GM12892 (cell line): ENCODE measurements around the gene KLHL11.

Experiments
- POLR2A ChIP-seq: IDR thresholded peaks from 2 replicates; pipeline ENCODE4 v1.6.1; 2011; ENCODE audit warnings: low read depth, low read length, control low read depth
- POLR2AphosphoS5 ChIP-seq: IDR thresholded peaks from 2 replicates; pipeline ENCODE4 v1.6.1; 2011; ENCODE audit warnings: low read depth, low read length, control low read depth

GRCh38 chr17:41904242-41904841 lies 39.1 kb upstream of the KLHL11 start:
- TF ChIP-seq POLR2A (no peak), POLR2AphosphoS5 (no peak)
